Neural cell (in vitro differentiated cells): ENCODE measurements around the gene MEF2D. TPM values are rescaled to one million over a fixed set of nuclear protein-coding genes. Genes with fewer than 3 reads are reported as not detected.

Experiments used
- H2AFZ ChIP-seq: fragments of 200-600, 300-800 bp; sonication (generic), shearing (Covaris generic); 2 replicates; pipeline ENCODE4 v1.6.0; 2014; ENCODE audit warnings: low read depth, mild to moderate bottlenecking, antibody characterized with exemption, low read length, moderate library complexity
- H3F3A ChIP-seq: fragments of 200-600 bp; shearing (Covaris generic); 2 replicates; pipeline ENCODE4 v1.6.1; 2016; ENCODE audit warnings: mild to moderate bottlenecking, moderate library complexity, mixed read lengths, antibody characterized with exemption, low read length; ENCODE audit not compliant: insufficient read depth, poor library complexity, severe bottlenecking
- H3K27ac ChIP-seq: fragments of 200-600, 300-800 bp; sonication (generic), shearing (Covaris generic); 2 replicates; pipeline ENCODE4 v1.5.1; 2014; ENCODE audit warnings: mild to moderate bottlenecking, low read length, moderate library complexity
- H3K27me3 ChIP-seq: fragments of 300-800, 200-600 bp; sonication (generic), shearing (Covaris generic); 2 replicates; pipeline ENCODE4 v1.6.0; 2014; ENCODE audit warnings: mild to moderate bottlenecking, low read depth, low read length, moderate library complexity; ENCODE audit not compliant: insufficient read depth
- H3K36me3 ChIP-seq: fragments of 300-800, 200-600 bp; sonication (generic), shearing (Covaris generic); 2 replicates; pipeline ENCODE4 v1.5.1; 2014; ENCODE audit warnings: mild to moderate bottlenecking, antibody characterized with exemption, low read length, moderate library complexity; ENCODE audit not compliant: insufficient read depth
- H3K4me2 ChIP-seq: fragments of 300-800, 200-600 bp; sonication (generic), shearing (Covaris generic); 2 replicates; pipeline ENCODE4 v1.6.0; 2014; ENCODE audit warnings: mild to moderate bottlenecking, low read length
- H3K4me3 ChIP-seq: fragments of 300-800, 200-600 bp; sonication (generic), shearing (Covaris generic); 2 replicates; pipeline ENCODE4 v1.5.1; 2014; ENCODE audit warnings: mild to moderate bottlenecking, low read length, moderate library complexity
- H3K79me2 ChIP-seq: fragments of 200-600 bp; shearing (Covaris generic); replicated peaks from 2 replicates; pipeline ENCODE4 v1.6.0; 2014; ENCODE audit warnings: mild to moderate bottlenecking, low read length, moderate library complexity; ENCODE audit not compliant: insufficient read depth
- H3K9ac ChIP-seq: fragments of 300-800, 200-600 bp; sonication (generic), shearing (Covaris generic); 2 replicates; pipeline ENCODE4 v1.6.1; 2016; ENCODE audit warnings: mild to moderate bottlenecking, low read length, mixed read lengths
- H3K9me2 ChIP-seq: fragments of 200-600 bp; shearing (Covaris generic); 2 replicates; pipeline ENCODE4 v1.6.1; 2016; ENCODE audit warnings: mild to moderate bottlenecking, low read length, mixed read lengths; ENCODE audit not compliant: insufficient read depth
- H3K9me3 ChIP-seq: fragments of 200-600, 300-800 bp; sonication (generic), shearing (Covaris generic); 2 replicates; pipeline ENCODE4 v1.6.1; 2016; ENCODE audit warnings: mild to moderate bottlenecking, mixed run types, low read length, moderate library complexity, mixed read lengths
- H4K20me1 ChIP-seq: fragments of 200-600 bp; shearing (Covaris generic); 2 replicates; pipeline ENCODE4 v1.6.1; 2016; ENCODE audit warnings: mild to moderate bottlenecking, mixed run types; ENCODE audit not compliant: insufficient read depth
- EP300 ChIP-seq: fragments of 450-650 bp; conservative IDR thresholded peaks from 2 replicates; pipeline ENCODE4 v1.6.1; 2014; ENCODE audit warnings: antibody characterized with exemption, mild to moderate bottlenecking, moderate library complexity; ENCODE audit not compliant: poor library complexity, severe bottlenecking
- EZH2 ChIP-seq: fragments of 200-600, 300-800 bp; shearing (Covaris generic), sonication (generic); IDR thresholded peaks from 2 replicates; pipeline ENCODE4 v1.6.1; 2014; ENCODE audit warnings: antibody characterized with exemption, low read length, borderline replicate concordance, mild to moderate bottlenecking; ENCODE audit not compliant: insufficient read depth, poor library complexity, severe bottlenecking
- MXI1 ChIP-seq: fragments of 450-650 bp; conservative IDR thresholded peaks from 2 replicates; pipeline ENCODE4 v1.6.1; 2014; ENCODE audit warnings: antibody characterized with exemption, mild to moderate bottlenecking; ENCODE audit not compliant: poor library complexity, severe bottlenecking
- POLR2AphosphoS5 ChIP-seq: IDR thresholded peaks from 2 replicates; pipeline ENCODE4 v1.6.1; 2012
- RAD21 ChIP-seq: fragments of 450-650 bp; conservative IDR thresholded peaks from 2 replicates; pipeline ENCODE4 v1.6.1; 2014; ENCODE audit warnings: antibody characterized with exemption, mild to moderate bottlenecking, moderate library complexity
- REST ChIP-seq: IDR thresholded peaks from 2 replicates; pipeline ENCODE4 v1.6.1; 2012; ENCODE audit warnings: borderline replicate concordance
- SMC3 ChIP-seq: fragments of 450-650 bp; conservative IDR thresholded peaks from 2 replicates; pipeline ENCODE4 v1.6.1; 2014; ENCODE audit warnings: antibody characterized with exemption, mild to moderate bottlenecking, moderate library complexity; ENCODE audit not compliant: poor library complexity
- TAF1 ChIP-seq: IDR thresholded peaks from 2 replicates; pipeline ENCODE4 v1.6.1; 2012; ENCODE audit warnings: low read depth
- polyA plus RNA-seq: library from polyadenylated mRNA; depleted of rRNA; stranded (reverse); fragments of >200 nt; gene quantifications from 2 replicates; pipeline ENCODE4 v1.2.3, GENCODE V29; 2014
- TF ChIP-seq, protein P1 (sequence below): fragments of 450-650 bp; IDR thresholded peaks from 2 replicates; pipeline ENCODE4 v1.5.1; 2014; ENCODE audit warnings: antibody characterized with exemption, mild to moderate bottlenecking, moderate library complexity; ENCODE audit not compliant: poor library complexity, severe bottlenecking

Gene MEF2D
- polyA plus RNA-seq, 1 donor from 2014 or later = 4.7 TPM

GRCh38 chr1:156436141-156437036 is 64.2 kb downstream of the MEF2D start:
- Histone ChIP-seq H3K27me3 (peaks cover 99% of the 10 kb centered on the region), H3K27ac (no peak overlapping the region)
- TF ChIP-seq, protein P1, sequence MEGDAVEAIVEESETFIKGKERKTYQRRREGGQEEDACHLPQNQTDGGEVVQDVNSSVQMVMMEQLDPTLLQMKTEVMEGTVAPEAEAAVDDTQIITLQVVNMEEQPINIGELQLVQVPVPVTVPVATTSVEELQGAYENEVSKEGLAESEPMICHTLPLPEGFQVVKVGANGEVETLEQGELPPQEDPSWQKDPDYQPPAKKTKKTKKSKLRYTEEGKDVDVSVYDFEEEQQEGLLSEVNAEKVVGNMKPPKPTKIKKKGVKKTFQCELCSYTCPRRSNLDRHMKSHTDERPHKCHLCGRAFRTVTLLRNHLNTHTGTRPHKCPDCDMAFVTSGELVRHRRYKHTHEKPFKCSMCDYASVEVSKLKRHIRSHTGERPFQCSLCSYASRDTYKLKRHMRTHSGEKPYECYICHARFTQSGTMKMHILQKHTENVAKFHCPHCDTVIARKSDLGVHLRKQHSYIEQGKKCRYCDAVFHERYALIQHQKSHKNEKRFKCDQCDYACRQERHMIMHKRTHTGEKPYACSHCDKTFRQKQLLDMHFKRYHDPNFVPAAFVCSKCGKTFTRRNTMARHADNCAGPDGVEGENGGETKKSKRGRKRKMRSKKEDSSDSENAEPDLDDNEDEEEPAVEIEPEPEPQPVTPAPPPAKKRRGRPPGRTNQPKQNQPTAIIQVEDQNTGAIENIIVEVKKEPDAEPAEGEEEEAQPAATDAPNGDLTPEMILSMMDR = no peak
- TF ChIP-seq POLR2AphosphoS5 (peak; percentile 59), EP300 (no peak), SMC3 (no peak), MXI1 (no peak), REST (peak; percentile 45), EZH2 (peak; percentile 74), TAF1 (no peak), RAD21 (no peak)

DNA sequence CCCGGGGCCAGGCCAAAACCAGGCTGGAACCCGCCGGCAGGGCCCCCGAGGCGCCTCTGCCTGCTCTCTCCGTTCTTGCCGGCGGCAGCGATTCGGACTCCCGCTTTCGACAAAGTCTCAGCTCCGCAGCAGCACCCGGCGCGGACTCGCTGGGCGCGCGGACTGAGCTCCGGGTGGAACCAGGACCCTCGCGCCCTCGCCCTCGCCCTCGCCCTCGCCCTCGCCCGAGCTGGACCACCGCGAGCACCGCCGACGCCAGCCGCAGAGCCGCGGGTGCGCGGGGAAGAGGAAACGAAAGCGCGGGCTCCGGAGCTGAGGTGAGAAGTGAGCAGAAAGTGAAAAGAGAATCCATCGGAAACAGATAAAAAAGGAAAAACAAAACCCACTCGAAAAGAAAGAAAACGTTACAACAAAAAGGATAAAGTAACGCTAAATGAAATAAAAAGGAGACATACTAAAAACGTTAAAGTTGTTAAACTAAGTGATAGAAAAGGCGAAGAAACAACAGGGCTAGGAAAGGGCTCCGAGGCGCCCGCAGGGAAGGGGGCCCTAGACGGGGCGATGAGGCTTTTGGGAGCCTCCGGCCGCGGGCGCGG is 64.9 kb downstream of the MEF2D start:
- Histone ChIP-seq H3K9me2 (no peaks in the 10 kb centered on the region), H2AFZ (no peak overlapping the region), H3K36me3 (no peaks in the 10 kb centered on the region), H4K20me1 (no peaks in the 10 kb centered on the region), H3K27me3 (peaks cover 99% of the 10 kb centered on the region), H3K79me2 (no peaks in the 10 kb centered on the region), H3K4me2 (no peak overlapping the region), H3K4me3 (peak overlapping the region; percentile 39), H3K27ac (no peak overlapping the region), H3K9me3 (no peaks in the 10 kb centered on the region), H3F3A (no peaks in the 10 kb centered on the region), H3K9ac (no peak overlapping the region)
- TF ChIP-seq REST (no peak), MXI1 (no peak), EZH2 (no peak), RAD21 (no peak), TAF1 (no peak), SMC3 (no peak), EP300 (no peak), POLR2AphosphoS5 (no peak)
- TF ChIP-seq, protein P1 = no peak

More at GRCh38 chr1:156436141-156437036, 64.2 kb downstream of the MEF2D start:
- Histone ChIP-seq H3K9me2 (no peaks in the 10 kb centered on the region), H3K79me2 (no peaks in the 10 kb centered on the region), H3K4me2 (no peak overlapping the region), H4K20me1 (no peaks in the 10 kb centered on the region), H3K36me3 (no peaks in the 10 kb centered on the region), H3K9me3 (no peaks in the 10 kb centered on the region), H3K4me3 (peak overlapping the region; percentile 57), H2AFZ (no peak overlapping the region), H3K9ac (no peak overlapping the region), H3F3A (no peaks in the 10 kb centered on the region)
